ENCODE measurements around the gene ZNF282.

- no peak for TF ChIP-seq CTCF (conservative IDR thresholded peaks at IDR 0.05 in 1 of 2, IDR thresholded peaks at IDR 0.05 in 1 of 2; ENCODE audit: extremely low read depth in 1 of 2, insufficient read depth in 1 of 2, low read depth in 1 of 2, low read length in 2 of 2)
- TF ChIP-seq EZH2 (IDR thresholded peaks at IDR 0.05; ENCODE audit: borderline replicate concordance, low read length): no peak
These were observed 22.8 kb upstream of the ZNF282 start for GRCh38 chr7:149172534-149172920.

Measured in mammary epithelial cell (primary cell).